ENCODE measurements around the gene SPAG17.

DNA sequence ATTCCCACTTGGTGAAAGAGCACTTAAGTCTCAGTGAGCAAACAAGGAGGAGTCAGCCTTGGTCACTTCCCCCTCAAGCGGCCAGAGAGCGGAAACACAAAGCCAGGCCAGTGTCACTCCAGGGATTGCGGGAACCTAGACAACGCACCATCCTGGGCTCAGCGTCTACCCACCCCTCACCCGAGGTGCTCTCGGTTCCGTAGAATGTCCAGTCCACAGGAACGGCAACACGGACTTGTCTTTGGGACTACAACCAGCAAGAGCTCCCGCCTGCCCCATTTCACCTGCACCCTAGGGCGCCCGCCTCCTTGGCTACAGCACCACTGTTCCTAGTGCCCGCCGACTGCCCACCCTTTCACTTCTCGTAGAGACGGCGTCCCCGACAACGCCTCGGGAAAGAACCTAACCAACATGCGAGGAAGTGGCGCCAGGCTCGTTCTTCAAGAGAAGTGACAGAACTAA lies 256.1 kb downstream of the SPAG17 start:
- TF ChIP-seq, protein P1, sequence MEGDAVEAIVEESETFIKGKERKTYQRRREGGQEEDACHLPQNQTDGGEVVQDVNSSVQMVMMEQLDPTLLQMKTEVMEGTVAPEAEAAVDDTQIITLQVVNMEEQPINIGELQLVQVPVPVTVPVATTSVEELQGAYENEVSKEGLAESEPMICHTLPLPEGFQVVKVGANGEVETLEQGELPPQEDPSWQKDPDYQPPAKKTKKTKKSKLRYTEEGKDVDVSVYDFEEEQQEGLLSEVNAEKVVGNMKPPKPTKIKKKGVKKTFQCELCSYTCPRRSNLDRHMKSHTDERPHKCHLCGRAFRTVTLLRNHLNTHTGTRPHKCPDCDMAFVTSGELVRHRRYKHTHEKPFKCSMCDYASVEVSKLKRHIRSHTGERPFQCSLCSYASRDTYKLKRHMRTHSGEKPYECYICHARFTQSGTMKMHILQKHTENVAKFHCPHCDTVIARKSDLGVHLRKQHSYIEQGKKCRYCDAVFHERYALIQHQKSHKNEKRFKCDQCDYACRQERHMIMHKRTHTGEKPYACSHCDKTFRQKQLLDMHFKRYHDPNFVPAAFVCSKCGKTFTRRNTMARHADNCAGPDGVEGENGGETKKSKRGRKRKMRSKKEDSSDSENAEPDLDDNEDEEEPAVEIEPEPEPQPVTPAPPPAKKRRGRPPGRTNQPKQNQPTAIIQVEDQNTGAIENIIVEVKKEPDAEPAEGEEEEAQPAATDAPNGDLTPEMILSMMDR (conservative IDR thresholded peaks at IDR 0.05; ENCODE audit: low read depth, low read length) = no peak
- no peak for TF ChIP-seq EZH2 (IDR thresholded peaks at IDR 0.05; ENCODE audit: borderline replicate concordance, low read depth, low read length, poor library complexity, severe bottlenecking)
